Skin of body (tissue), 2 donors: Measurements from ENCODE around the gene SYCP2. TPM values are rescaled to one million over a fixed set of nuclear protein-coding genes. Genes with fewer than 3 reads are reported as not detected.

ENCODE experiments used
- DNase-seq: peaks from one replicate; lab custom pipeline; 2025; lab: John Stamatoyannopoulos, UW
- total RNA-seq: library from RNA; depleted of rRNA; stranded (reverse); fragments of >200 nt; gene quantifications from one replicate; pipeline ENCODE4 v1.2.3, GENCODE V29; 2014

SYCP2 gene
- total RNA-seq, 1 donor from 2014 or later, result 5.8 TPM

DNA sequence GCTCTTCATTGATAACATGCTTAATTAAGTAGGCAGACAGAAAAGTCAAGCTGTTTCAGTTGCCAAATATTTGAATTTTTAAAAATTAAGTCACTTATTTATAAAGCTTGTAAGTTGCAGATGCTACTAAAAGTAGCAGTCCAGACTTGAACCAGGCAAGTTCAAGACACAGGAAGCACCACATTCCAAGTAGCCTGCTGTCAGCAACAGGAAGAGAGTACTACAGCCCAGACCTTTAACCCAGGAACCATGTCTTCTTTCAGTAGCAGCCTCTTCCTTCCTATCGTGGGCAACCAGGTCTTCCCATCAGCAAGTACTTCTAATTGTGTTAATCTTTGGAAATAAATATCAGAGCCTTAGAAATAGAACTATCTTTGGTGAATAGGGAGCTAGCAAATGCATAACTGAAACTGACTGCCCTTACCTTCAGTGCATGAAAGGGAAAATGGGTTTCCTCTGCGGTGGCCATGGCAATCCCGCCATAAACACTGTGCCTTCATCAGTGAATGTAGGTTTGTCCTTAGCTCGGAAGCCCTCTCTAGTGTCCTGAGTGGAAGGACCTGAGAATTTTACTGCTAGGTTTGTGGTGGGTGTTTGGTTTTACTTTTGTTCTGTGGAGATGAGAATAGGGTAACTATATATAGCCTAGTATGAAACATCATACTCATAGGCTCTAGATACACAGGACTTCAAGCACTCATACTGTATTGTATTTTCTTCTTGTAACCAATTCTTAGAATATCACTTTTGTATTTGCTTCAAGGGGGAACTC, 95.6 kb downstream of the SYCP2 start:
- no peak for DNase-seq

- DNase-seq, result no peak
These were observed 96.7 kb downstream of the SYCP2 start for GRCh38 chr20:59836767-59837166.

- peak; percentile 85 for DNase-seq
These were observed 97.7 kb downstream of the SYCP2 start for GRCh38 chr20:59835448-59836395.

DNA sequence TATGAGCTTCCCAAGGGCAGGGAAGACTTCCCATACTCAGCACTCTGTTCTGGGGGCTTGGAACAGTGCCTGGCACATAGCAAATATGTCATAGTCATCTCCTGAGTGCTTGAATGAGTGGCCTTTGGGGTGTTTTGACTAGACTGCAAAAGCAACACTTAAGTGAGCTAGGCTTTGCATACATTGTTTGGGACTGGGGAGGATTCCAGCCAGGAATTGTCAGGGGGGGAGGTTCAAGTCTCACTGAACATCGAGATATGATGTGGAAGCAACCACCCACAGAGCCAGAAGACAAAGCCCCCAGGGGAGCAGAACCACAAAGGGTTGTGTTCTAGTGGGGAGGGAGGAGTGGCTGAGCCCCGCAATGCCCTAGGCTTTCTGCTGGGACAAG, 98.4 kb downstream of the SYCP2 start:
- no peak for DNase-seq

DNA sequence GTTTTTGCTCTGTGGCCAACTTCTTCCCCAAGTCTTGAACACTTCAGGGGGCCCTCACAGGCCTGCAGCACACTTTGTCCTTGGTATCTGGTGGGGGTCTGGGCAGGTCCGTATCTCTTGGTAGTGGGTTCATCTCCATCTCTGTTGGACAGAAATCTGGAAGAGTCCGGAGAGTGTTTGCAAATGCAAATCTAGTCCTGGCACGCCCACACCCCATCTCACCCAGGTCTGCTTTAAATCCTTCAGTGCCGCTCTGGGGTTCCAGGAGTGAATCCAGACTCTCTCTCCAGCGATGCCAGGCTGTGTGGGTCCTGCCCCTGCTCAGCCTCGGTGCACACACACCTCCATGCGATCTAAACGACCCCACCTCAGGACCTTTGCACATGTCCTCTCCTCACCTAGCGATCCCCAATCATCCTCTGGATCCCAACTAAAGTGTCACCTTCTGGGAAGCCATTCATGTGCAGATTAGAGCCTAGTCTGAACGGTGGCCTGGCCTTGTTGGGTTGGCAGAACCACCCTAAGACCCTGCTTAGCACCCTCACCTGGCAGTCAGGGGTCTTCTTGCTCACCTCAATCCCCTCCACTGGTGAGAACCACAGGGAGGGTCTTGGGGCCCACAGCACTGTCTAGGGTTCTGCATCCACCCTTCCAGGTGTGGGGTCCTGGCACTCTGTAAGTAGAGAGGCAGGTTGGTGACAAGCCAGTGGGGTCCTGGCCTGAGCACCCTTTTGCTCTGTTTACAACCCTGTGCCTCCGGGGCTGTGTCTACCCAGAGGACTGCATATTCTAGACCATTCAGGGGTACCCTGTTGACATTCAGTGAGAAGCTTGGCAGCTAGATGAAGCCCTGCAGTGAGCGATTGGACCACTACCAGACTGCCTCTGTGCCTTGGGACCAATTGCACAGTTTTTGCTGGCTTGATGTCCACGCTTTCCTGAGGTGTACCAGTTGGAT, 100.8 kb downstream of the SYCP2 start:
- no peak for DNase-seq

DNA sequence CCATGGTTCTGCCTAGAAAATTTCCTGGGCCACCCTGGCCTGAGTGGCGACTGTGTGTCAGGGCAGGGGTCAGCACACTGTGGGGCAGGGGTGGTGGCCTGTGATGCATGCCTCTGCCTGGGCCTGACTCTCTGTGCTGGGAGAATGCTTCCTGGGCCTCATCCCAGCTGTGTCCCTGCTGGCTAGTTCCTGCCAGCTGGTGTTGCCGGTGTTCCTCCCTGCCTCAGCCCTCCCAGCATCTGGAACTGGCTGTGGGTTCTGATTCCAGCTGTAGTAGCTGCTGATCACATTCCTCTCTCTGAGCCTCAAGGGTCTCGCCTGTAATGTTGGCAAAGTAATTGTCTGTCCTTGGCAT, 101.5 kb downstream of the SYCP2 start:
- no peak for DNase-seq

- DNase-seq, result no peak
These were observed 102.2 kb downstream of the SYCP2 start for GRCh38 chr20:59831024-59831915.

GRCh38 chr20:59830665-59831023, 102.8 kb downstream of the SYCP2 start:
- no peak for DNase-seq

DNA sequence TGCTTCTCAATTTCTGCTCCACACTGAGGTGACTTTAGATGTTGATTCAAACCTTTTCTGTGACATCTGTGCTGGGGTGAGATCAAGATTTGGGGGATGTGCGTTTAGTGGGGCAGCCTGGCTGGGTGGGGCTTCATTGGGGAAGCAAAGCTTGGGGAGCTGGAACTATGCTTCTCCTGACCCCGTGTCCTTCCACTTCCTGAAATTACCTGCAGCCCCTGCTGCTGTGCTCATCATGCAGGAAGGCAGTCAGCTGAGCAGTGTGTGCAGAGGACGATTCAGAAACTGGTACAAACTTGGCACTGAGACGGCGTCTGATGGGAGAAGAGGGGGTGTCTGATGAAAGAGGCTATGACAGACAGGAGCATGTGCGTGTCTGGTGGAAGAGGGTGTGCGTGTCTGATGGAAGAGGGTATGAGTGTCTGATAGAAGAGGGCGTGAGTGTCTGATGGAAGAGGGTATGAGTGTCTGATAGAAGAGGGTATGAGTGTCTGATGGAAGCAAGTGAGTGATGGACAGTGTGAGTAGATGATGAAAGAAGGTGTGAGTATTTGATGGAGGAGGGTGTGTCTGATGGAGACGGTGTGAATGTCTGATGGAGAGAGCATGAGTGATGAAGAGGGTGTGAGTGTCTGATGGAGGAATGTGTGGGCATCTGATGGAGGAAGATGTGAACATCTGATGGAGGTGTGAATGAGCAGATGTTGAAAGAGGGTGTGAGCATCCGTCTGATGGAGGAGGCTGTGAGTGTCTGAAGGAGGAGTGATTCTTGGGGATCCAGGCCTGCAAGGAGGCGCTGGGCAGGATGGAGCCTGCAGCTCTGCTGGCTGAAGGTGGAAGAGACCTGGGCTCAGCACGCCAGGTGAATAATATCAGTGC, 103.4 kb downstream of the SYCP2 start:
- no peak for DNase-seq

DNA sequence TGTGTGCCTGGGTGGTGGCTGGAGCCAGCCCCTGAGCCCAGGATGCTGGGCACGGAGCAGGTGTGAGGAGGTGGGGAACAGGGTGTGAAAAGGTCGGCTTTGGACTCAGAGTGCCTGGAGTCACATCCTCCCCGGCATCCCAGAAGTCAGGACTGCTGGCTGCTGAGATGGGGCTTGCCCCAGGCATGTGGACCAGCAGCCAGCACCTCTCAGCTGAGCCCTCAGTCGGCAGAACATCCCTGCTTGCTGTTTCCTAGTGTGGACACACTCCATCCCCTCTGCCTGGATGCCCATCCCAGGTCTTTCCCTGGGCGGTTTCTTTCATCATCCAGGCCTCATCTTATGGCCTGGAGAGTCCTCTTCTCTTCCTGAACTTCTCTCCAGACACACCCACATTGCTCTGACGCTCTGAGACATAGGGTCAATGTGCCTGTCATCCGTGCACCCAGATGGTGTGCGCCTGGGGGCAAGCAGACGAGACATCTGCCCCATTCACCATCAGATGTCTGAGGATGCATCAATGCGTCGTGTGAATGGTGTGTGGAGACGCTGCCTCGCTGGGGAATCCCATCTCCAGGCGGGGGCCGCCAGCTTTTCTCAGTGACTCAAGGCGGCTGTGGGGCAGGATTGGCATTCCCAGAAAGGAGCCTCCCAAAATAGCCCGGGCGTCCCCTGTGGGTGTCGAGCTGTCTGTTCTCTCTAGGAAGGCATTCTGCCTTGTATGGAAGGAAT, 104.2 kb downstream of the SYCP2 start:
- no peak for DNase-seq

GRCh38 chr20:59828125-59829053, 105.0 kb downstream of the SYCP2 start:
- no peak for DNase-seq

DNA sequence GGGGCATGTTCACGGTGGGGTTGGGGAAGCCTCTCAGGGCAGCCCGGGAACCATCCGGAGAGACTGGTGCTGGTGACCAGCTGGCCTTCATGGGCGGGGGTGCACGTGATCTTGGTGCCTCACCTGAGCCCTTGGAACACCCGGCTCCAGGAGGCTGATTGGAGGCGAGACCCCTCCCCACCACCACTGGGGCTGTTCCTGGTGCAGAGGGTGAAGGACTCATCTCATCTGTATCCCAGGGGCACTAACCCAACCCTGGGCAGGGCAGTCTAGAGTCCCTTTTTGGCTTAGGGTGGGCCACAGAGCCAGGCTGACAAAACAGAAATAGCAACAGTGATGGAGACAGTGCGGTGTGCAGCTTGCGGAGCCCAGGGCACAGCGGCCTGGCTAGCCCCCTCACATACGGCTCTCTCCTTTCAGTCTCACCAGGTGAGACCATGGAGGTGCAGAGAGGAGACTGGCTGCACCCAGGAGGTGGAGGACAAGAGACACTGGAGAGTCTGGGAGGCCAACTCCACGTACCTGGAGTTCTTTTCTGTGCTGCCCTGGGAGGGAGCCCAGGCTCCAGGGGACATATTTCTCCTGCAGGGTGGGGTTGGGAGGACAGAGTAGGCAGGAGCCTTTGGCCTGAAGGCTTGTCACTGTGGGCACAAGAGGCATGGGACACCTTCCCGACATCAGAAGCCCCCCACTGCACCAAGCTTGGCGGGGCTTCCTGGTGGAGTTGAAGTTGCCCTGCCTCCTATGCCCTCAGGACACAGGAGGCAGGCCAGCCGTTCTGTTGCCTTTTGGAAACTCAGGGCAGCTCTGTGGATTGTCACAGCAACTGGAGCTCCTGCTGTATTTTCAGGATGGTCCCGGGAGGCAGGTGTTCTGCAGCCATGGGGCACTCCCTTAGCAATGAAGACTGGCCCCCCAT, 106.0 kb downstream of the SYCP2 start:
- DNase-seq, result no peak

- DNase-seq, result no peak
These were observed 107.3 kb downstream of the SYCP2 start for GRCh38 chr20:59825944-59826759.

DNA sequence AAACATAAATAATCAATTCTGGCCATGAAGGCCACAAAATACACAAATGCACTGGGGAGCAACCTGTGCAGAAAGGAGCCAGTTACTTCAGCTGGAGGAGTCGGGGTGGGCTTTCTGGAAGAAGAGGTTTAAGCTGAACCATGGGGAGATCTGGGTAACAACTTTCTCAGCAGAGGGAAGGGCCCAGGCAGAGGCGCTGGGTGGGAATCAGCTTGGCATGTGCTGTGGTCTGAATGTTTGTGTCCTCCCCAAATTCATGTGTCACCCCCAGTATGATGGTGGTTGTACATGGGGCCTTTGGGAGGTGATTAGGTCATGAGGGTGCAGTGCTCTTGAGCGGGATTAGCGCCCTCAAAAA, 107.9 kb downstream of the SYCP2 start:
- DNase-seq, result no peak

DNA sequence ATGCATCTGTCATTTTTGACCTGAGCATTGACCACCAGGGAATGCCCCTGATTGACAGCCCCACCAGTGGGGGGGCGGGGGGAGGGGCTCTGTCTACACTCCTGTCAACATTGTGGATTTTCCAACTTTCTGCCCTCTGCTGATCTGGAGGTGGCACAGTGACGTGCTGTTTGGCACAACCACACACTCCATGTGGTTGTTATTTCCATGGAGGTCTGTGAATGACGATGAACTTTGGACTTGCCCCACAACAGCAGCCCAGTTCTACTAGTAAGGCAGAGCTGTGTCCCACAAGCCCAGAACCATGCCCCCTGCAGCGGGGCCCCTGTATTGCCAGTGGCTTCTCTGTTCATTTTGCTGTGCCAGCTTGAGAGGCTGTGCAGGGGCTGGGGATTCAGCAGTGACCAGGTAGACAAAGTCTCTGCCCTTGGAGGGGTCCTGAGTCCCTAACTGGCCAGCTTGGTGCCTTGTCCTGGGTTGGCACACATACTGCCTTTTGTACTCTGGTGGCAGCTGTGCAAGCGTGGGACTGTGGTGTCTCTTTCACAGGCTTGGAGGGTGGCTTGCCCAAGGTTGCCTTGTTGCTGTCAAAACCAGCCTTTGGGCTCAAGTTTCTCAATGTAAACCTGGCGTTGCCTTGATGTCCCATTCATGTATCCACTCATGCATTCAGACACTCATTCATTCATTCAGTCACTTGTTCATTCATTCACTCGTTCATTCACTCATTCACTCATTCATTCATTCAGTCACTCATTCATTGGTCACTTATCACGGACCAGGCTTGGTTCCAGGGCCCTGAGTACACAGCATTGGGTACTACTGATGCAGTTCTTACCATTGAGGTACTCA, 108.5 kb downstream of the SYCP2 start:
- no peak for DNase-seq
